Mucosa of descending colon (tissue), 3 donors: ENCODE results near the gene KLHL22. TPM values are rescaled to one million over a fixed set of nuclear protein-coding genes. Genes with fewer than 3 reads are reported as not detected.

Source experiments
- ATAC-seq: fragments of 200-7000 bp; cut with Tn5 transposase; one replicate; pipeline ENCODE4 v1.9.1; 2020; ENCODE audit warnings: mild to moderate bottlenecking, moderate library complexity
- DNase-seq, 3 donors: peaks; one replicate each; pipeline ENCODE4 v3.0.0-alpha.2; 2020
- H3K36me3 ChIP-seq: fragments of 200-600 bp; one replicate; pipeline ENCODE4 v1.8.0; 2021; ENCODE audit warnings: low read depth, mild to moderate bottlenecking
- H3K4me1 ChIP-seq: fragments of 200-600 bp; one replicate; pipeline ENCODE4 v1.8.0; 2021; ENCODE audit warnings: low read depth, mild to moderate bottlenecking
- H3K4me3 ChIP-seq: fragments of 200-600 bp; one replicate; pipeline ENCODE4 v1.8.0; 2021; ENCODE audit warnings: mild to moderate bottlenecking
- H3K9me3 ChIP-seq: fragments of 200-600 bp; one replicate; pipeline ENCODE4 v1.8.0; 2021; ENCODE audit warnings: mild to moderate bottlenecking
- CTCF ChIP-seq: fragments of 200-600 bp; IDR thresholded peaks from one replicate; pipeline ENCODE4 v1.8.0; 2022; ENCODE audit warnings: antibody characterized with exemption, mild to moderate bottlenecking
- intact Hi-C, 2 donors: fragments of 100-400 bp; cut with DNase I in 1 of 2; cut with micrococcal nuclease in 1 of 2; formaldehyde crosslinking; loops; one replicate each; pipeline versions ENCODE4 v1.11.0 to v1.11.1; 2022; cut with DNase I, micrococcal nuclease
- total RNA-seq, 3 donors: library from RNA; stranded (reverse); fragmentation: NEBNext Ultra II Directional in 2 of 3; extraction: Animal tissue kit (Norgen Biotek cat#: 25700) in 2 of 3; gene quantifications; one replicate each; pipeline versions ENCODE4 v1.2.1 to v1.2.4, GENCODE V29; 2021 to 2023
- donor health status: DM: no; HTN: no; CAD: no; lungs with moderate emphysema.
- donor health status: DM: no; HTN: no; CAD: no.
- donor health status: DM: no; HTN: yes; CAD: no.

The KLHL22 gene
- total RNA-seq, 3 donors from 2014 or later = 9.5 to 24.1 (median 14.7) TPM

DNA sequence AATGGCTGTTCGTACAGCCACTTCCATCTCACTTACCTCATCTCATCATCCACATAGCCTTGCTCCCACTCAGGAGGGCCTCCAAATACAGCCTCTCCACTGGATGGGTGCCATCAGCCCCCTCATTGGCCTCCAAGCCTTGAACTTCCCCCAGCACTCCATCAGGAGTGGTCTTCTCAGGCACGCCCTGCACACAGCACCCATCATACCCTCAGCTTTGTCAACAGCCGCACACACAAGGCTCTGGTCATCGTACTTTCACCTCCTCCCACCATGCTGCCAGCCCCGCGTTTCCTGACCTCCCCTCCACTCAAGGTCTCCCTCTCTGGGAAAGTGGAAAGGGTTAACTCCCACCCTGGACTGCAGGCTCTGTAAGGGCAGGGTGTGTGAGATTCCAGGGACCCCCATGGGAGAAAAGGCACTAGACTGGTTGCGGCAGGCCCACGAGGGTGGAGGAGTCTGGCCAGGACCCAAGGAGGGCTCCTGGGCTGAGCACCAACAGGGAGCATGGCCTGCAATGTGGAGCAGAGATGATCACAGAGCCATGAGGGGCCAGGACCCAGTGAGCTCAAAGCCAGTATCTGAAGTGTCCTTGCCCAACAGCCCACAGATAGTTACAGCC lies 37.0 kb downstream of the KLHL22 start:
- no peaks in the 10 kb centered on the region for H3K4me1 ChIP-seq
- DNase-seq = no peak
- intact Hi-C loops = loop anchor here (5.0 kb wide), 2 partner anchors 36 to 41 kb away; no protein-coding TSS in a partner anchor
- no peak overlapping the region for H3K4me3 ChIP-seq
- no peaks in the 10 kb centered on the region for H3K36me3 ChIP-seq
- ATAC-seq = no peak
- TF ChIP-seq CTCF = no peak
- H3K9me3 ChIP-seq = no peaks in the 10 kb centered on the region

- H3K36me3 ChIP-seq = no peaks in the 10 kb centered on the region
- DNase-seq (no peak), ATAC-seq (no peak)
- H3K9me3 ChIP-seq = no peaks in the 10 kb centered on the region
- no peak overlapping the region for H3K4me3 ChIP-seq
- intact Hi-C loops = loop anchor here (5.0 kb wide), 2 partner anchors 35 to 40 kb away; no protein-coding TSS in a partner anchor
- no peaks in the 10 kb centered on the region for H3K4me1 ChIP-seq
- TF ChIP-seq CTCF = no peak
These were observed 37.9 kb downstream of the KLHL22 start for GRCh38 chr22:20457506-20458240.

- no peaks in the 10 kb centered on the region for H3K36me3 ChIP-seq
- H3K4me1 ChIP-seq = no peaks in the 10 kb centered on the region
- ATAC-seq (no peak), DNase-seq (no peak)
- intact Hi-C loops = loop anchor here (5.0 kb wide), 2 partner anchors 34 to 39 kb away; no protein-coding TSS in a partner anchor
- no peak for TF ChIP-seq CTCF
- H3K9me3 ChIP-seq = no peaks in the 10 kb centered on the region
- H3K4me3 ChIP-seq = no peak overlapping the region
These were observed 38.9 kb downstream of the KLHL22 start for GRCh38 chr22:20456722-20457076.

DNA sequence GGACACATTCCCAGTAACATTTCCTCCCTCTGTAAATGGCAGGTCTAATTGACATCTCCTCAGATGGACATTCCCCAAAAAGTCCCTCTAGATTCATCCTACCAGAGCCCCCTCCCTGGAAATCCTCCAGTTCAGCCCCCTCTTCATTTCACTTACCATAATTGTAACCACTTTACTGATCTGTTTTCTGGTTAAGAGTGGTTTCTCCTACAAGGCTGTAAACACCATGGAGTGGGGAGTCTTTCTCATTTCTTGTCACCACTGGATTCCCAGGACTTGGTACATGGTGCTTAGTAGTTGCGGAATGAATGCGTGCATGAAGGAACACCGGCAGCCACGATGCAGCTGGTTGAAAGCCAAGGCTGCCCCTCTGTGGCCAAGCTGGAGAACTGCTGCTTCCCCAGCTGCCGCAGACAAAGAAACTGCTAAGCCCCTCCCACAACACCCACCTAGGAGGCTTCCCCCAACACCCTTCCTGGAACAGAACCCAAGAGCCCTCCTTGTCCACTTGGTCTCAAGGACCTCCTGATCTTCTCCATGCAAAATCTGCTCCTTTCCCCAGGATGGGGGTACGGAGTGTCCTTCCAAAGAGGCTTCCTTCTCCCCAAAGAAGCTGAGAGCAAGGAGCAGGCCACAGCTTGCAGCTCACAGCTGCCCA lies 39.4 kb downstream of the KLHL22 start:
- peak; percentile 86 for TF ChIP-seq CTCF
- intact Hi-C loops = loop anchor here (5.0 kb wide), 2 partner anchors 34 to 39 kb away; no protein-coding TSS in a partner anchor

GRCh38 chr22:20455709-20456063 lies 39.9 kb downstream of the KLHL22 start:
- Histone ChIP-seq H3K4me3 (no peak overlapping the region), H3K9me3 (no peaks in the 10 kb centered on the region), H3K36me3 (no peaks in the 10 kb centered on the region), H3K4me1 (no peaks in the 10 kb centered on the region)
- no peak for ATAC-seq
- TF ChIP-seq CTCF = no peak
- intact Hi-C loops = loop anchor here (5.0 kb wide), 2 partner anchors 33 to 38 kb away; no protein-coding TSS in a partner anchor
- DNase-seq = no peak

More for the DNA sequence above, 39.4 kb downstream of the KLHL22 start:
- Histone ChIP-seq H3K4me1 (no peaks in the 10 kb centered on the region), H3K4me3 (no peak overlapping the region), H3K9me3 (no peaks in the 10 kb centered on the region), H3K36me3 (no peaks in the 10 kb centered on the region)
- DNase-seq = peak; percentile 66 to 76 (median 70)
- peak; percentile 96 for ATAC-seq
